Measurements from ENCODE around the gene CFAP20. TPM values are rescaled to one million over a fixed set of nuclear protein-coding genes. Genes with fewer than 3 reads are reported as not detected.

Gene CFAP20
- total RNA-seq, 1 experiment from 2014 or later: 129 TPM

Other genes with a start within 250 kb of the CFAP20 start
- gene CNGB1, start 158.3 kb downstream of the CFAP20 start, total RNA-seq (2014; rRNA removed; shearing (Covaris generic)): 0.12 TPM in 1 of 2 replicates, not detected in the other
- 4.0 and 5.1 TPM in 2 replicates for gene ZNF319, start 128.7 kb downstream of the CFAP20 start, total RNA-seq (2014; rRNA removed; shearing (Covaris generic))
- 15.5 and 20.6 TPM in 2 replicates for gene USB1, start 128.0 kb downstream of the CFAP20 start, total RNA-seq (2014; rRNA removed; shearing (Covaris generic))
- gene MMP15, start 103.6 kb downstream of the CFAP20 start, total RNA-seq (2014; rRNA removed; shearing (Covaris generic)): 6.4 and 8.0 TPM in 2 replicates
- gene CSNK2A2, start 68.7 kb upstream of the CFAP20 start, total RNA-seq (2014; rRNA removed; shearing (Covaris generic)): 10.1 and 13.7 TPM in 2 replicates
- gene PRSS54, start 165.6 kb upstream of the CFAP20 start, total RNA-seq (2014; rRNA removed; shearing (Covaris generic)): not detected in 2 replicates

Data from A172 (cell line).